ENCODE measurements around the gene RBM20. TPM values are rescaled to one million over a fixed set of nuclear protein-coding genes. Genes with fewer than 3 reads are reported as not detected.

The RBM20 gene
- total and polyA plus RNA-seq, 2 of the 4 experiments (the other 2 are of a cell fraction), result under 0.01 to 0.15 TPM

DNA sequence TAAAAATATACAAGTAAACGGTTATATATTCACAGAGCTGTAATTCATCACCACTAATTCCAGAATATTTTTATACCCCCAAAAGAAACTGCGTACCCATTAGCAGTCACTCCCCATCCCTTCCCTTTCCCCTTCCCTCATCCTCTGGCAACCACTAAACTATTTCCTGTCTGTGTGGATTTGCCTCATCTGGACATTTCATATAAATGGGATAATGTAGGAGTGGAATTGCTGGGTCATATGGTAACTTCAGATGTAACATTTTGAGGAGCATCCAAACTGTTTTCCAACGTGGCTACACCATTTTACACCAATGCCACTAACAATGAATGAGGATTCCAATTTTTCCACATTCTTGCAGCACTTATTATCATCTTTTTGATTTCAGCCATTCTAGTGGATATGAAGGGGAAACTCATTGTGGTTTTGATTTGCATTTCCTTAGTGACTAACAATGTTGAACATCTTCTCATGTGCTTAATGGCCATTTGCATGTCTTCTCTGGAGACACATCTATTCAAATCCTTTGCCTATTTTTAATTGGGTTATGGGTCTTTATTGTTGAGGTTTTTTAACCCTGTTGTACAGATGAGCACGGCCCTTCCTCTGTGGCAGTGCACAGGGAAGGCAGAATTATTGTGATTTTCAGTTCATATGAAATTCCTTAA, 79.2 kb downstream of the RBM20 start:
- intact Hi-C loops (cut with micrococcal nuclease) (no loop called here), dilution Hi-C loops (cut with HindIII; ENCODE audit: low sequenced_read_pairs, unreplicated experiment) (no loop called here), in situ Hi-C loops (cut with MboI; ENCODE audit: low sequenced_read_pairs) (no loop called here)
- no TSS peak for BruUV-seq (replicated peaks)
- Histone ChIP-seq H4K91ac (ENCODE audit: insufficient read depth, low read depth, low read length) (no peak overlapping the region), H3K18ac (ENCODE audit: low read depth, low read length) (no peak overlapping the region), H3K36me3 (ENCODE audit: control insufficient read depth, insufficient read depth, low read length) (no peaks in the 10 kb centered on the region), H2BK20ac (ENCODE audit: low read depth, low read length) (no peak overlapping the region), H4K5ac (ENCODE audit: low read depth, low read length) (no peak overlapping the region), H3K4me2 (ENCODE audit: low read depth, low read length) (no peak overlapping the region), H3K27ac (ENCODE audit: insufficient read depth, low read length) (no peak overlapping the region), H3K9ac (ENCODE audit: low read depth, low read length) (no peak overlapping the region), H3K79me1 (ENCODE audit: low read depth in 1 of 2, low read length in 2 of 2) (no peaks in the 10 kb centered on the region), H3K4ac (ENCODE audit: low read depth, low read length) (no peak overlapping the region), H3K23ac (ENCODE audit: low read depth, low read length) (no peak overlapping the region), H3K4me1 (ENCODE audit: control insufficient read depth, insufficient read depth, low read length) (peaks cover 1% of the 10 kb centered on the region; the same call in 1 of the 2 replicates), H2AFZ (replicated peaks; ENCODE audit: low read length, poor library complexity) (no peak overlapping the region), H2AK5ac (ENCODE audit: low read depth, low read length) (no peak overlapping the region), H3K4me3 (ENCODE audit: insufficient read depth, low read depth, low read length) (no peak overlapping the region), H2BK15ac (ENCODE audit: low read depth, low read length) (no peak overlapping the region), H4K20me1 (ENCODE audit: insufficient read depth, low read length) (no peaks in the 10 kb centered on the region), H2BK120ac (ENCODE audit: low read depth, low read length) (no peak overlapping the region), H3K9me1 (ENCODE audit: insufficient read depth, low read length) (peaks cover 6% of the 10 kb centered on the region; the same call in 1 of the 2 replicates), H2AK9ac (replicated peaks; ENCODE audit: low read depth, low read length, poor library complexity) (no peak overlapping the region), H3K56ac (ENCODE audit: extremely low read depth, insufficient read depth, low read length) (no peak overlapping the region), H2BK5ac (ENCODE audit: low read depth, low read length, poor library complexity, severe bottlenecking) (no peak overlapping the region), H4K8ac (ENCODE audit: low read depth in 2 of 2, low read length in 2 of 2) (no peak overlapping the region), H3K9me3 (ENCODE audit: control insufficient read depth, insufficient read depth, low read length) (peaks cover 5% of the 10 kb centered on the region; the same call in 1 of the 2 replicates), H3K14ac (replicated peaks; ENCODE audit: low read depth, low read length) (no peak overlapping the region), H3K27me3 (ENCODE audit: control insufficient read depth, insufficient read depth, low read length) (peaks cover 6% of the 10 kb centered on the region)
- POLR2A ChIA-PET (ENCODE audit: unreplicated experiment), result no interaction called here
- no CpG with 5 or more reads among the region's 4 CpGs for WGBS, 2 experiments (ENCODE audit: extremely low coverage in 2 of 2, insufficient read length in 1 of 2)
- DNase-seq (no peak), ATAC-seq (ENCODE audit: low read depth) (no peak)
- CTCF ChIA-PET, result interaction anchor here (0.5 to 1.1 kb wide), 6 partner anchors 19 to 1943 kb away, joined by 3 to 5 read pairs (median 4); no protein-coding TSS in a partner anchor
- TF ChIP-seq SMC3 (IDR thresholded peaks at IDR 0.05; ENCODE audit: low read depth, low read length) (no peak), MAFK (IDR thresholded peaks at IDR 0.05; ENCODE audit: low read depth, low read length) (no peak), RFX5 (IDR thresholded peaks at IDR 0.05; ENCODE audit: low read depth, low read length) (no peak), RAD21 (IDR thresholded peaks at IDR 0.05; ENCODE audit: low read length) (no peak), POLR2A (IDR thresholded peaks at IDR 0.05; ENCODE audit: low read depth, low read length) (no peak), MXI1 (IDR thresholded peaks at IDR 0.05; ENCODE audit: borderline replicate concordance, low read depth, low read length) (no peak), BHLHE40 (IDR thresholded peaks at IDR 0.05; ENCODE audit: low read depth, low read length) (no peak), RCOR1 (IDR thresholded peaks at IDR 0.05; ENCODE audit: insufficient replicate concordance, low read length) (no peak), CHD1 (IDR thresholded peaks at IDR 0.05; ENCODE audit: low read depth, low read length) (no peak), NFE2L2 (IDR thresholded peaks at IDR 0.05; ENCODE audit: low read depth, low read length) (no peak), FOS (IDR thresholded peaks at IDR 0.05; ENCODE audit: low read depth, low read length) (no peak), CEBPB (IDR thresholded peaks at IDR 0.05; ENCODE audit: low read depth, low read length) (no peak), MAZ (IDR thresholded peaks at IDR 0.05; ENCODE audit: borderline replicate concordance, low read depth, low read length) (no peak)
- TF ChIP-seq, protein P1, sequence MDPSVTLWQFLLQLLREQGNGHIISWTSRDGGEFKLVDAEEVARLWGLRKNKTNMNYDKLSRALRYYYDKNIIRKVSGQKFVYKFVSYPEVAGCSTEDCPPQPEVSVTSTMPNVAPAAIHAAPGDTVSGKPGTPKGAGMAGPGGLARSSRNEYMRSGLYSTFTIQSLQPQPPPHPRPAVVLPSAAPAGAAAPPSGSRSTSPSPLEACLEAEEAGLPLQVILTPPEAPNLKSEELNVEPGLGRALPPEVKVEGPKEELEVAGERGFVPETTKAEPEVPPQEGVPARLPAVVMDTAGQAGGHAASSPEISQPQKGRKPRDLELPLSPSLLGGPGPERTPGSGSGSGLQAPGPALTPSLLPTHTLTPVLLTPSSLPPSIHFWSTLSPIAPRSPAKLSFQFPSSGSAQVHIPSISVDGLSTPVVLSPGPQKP (IDR thresholded peaks at IDR 0.05; ENCODE audit: borderline replicate concordance, low read depth, low read length), result no peak
- TF ChIP-seq, protein P2, sequence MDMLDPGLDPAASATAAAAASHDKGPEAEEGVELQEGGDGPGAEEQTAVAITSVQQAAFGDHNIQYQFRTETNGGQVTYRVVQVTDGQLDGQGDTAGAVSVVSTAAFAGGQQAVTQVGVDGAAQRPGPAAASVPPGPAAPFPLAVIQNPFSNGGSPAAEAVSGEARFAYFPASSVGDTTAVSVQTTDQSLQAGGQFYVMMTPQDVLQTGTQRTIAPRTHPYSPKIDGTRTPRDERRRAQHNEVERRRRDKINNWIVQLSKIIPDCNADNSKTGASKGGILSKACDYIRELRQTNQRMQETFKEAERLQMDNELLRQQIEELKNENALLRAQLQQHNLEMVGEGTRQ (IDR thresholded peaks at IDR 0.05; ENCODE audit: low read depth, low read length), result no peak
- TF ChIP-seq, protein P3, sequence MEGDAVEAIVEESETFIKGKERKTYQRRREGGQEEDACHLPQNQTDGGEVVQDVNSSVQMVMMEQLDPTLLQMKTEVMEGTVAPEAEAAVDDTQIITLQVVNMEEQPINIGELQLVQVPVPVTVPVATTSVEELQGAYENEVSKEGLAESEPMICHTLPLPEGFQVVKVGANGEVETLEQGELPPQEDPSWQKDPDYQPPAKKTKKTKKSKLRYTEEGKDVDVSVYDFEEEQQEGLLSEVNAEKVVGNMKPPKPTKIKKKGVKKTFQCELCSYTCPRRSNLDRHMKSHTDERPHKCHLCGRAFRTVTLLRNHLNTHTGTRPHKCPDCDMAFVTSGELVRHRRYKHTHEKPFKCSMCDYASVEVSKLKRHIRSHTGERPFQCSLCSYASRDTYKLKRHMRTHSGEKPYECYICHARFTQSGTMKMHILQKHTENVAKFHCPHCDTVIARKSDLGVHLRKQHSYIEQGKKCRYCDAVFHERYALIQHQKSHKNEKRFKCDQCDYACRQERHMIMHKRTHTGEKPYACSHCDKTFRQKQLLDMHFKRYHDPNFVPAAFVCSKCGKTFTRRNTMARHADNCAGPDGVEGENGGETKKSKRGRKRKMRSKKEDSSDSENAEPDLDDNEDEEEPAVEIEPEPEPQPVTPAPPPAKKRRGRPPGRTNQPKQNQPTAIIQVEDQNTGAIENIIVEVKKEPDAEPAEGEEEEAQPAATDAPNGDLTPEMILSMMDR (conservative IDR thresholded peaks at IDR 0.05; ENCODE audit: low read depth, low read length), result no peak
